KOPT-K1 (cell line): ENCODE results near the gene CSNK1D.
"Not testable (repeated sequence)": the region's sequence is repeated elsewhere in the genome, so short reads cannot be mapped to it uniquely, and the experiment has no call there.

Experiments
- H3K27ac ChIP-seq: fragments of 200-600 bp; sonication (generic); 2 replicates; pipeline ENCODE4 v1.5.1; 2016; ENCODE audit warnings: antibody characterized with exemption, mild to moderate bottlenecking, low read depth, low read length; ENCODE audit not compliant: poor library complexity, severe bottlenecking
- H3K36me3 ChIP-seq: fragments of 200-600 bp; sonication (generic); 2 replicates; pipeline ENCODE4 v1.5.1; 2017; ENCODE audit warnings: antibody characterized with exemption, mild to moderate bottlenecking, low read length, moderate library complexity; ENCODE audit not compliant: insufficient read depth
- H3K9me3 ChIP-seq: fragments of 200-600 bp; sonication (generic); 2 replicates; pipeline ENCODE4 v1.5.1; 2017; ENCODE audit warnings: antibody characterized with exemption, low read length, mild to moderate bottlenecking; ENCODE audit not compliant: insufficient read depth, poor library complexity, severe bottlenecking

Gene CSNK1D

DNA sequence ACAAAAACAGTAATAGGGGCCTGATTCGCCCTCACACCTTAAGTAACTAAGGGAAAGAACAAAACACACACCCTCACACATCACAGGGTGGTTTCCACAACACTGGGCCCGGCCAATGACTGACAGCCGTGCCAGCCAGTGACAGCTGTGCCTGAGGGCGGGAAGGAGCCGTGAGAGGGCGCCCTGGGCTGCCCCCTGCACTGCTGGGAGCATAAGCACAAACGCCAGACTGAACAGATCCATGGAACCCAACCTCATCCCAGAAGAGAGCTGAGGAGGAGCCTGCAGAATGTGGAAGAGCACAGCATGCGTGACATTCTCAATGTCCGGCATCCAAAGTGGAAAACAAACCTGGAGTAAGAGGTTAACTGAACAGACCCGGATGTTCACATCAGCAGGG is 16.0 kb downstream of the CSNK1D start:
- peaks cover 88% of the 10 kb centered on the region for H3K36me3 ChIP-seq
- no peaks in the 10 kb centered on the region for H3K9me3 ChIP-seq
- H3K27ac ChIP-seq: no peak overlapping the region

DNA sequence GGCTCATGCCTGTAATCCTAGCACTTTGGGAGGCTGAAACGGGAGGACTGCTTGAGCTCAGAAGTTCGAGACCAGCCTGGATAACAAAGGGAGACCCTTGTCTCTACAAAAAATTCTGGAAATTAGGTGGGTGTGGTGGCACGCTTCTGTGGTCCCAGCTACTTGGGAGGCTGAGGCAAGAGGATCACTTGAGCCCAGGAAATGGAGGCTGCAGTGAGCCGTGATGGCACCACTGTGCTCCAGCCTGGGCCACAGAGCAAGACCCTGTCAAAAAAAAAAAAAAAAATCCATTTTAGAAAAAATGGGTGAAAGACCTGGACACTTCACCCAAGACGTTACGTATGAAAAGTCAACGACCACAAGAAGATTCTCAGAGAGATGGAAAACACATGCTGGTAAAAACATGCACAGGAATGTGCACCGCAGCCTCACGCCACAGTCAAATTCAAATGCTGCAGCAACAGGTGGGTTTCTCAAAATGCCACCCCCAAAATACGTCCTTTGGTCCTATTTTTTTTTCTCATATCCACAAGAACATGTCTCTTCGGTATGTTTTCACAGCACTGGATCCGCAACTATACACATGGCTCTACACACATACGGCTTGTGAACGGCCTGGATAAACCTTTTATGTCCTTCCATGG is 17.1 kb downstream of the CSNK1D start:
- Histone ChIP-seq H3K27ac (no peak overlapping the region), H3K36me3 (peaks cover 88% of the 10 kb centered on the region), H3K9me3 (no peaks in the 10 kb centered on the region)

DNA sequence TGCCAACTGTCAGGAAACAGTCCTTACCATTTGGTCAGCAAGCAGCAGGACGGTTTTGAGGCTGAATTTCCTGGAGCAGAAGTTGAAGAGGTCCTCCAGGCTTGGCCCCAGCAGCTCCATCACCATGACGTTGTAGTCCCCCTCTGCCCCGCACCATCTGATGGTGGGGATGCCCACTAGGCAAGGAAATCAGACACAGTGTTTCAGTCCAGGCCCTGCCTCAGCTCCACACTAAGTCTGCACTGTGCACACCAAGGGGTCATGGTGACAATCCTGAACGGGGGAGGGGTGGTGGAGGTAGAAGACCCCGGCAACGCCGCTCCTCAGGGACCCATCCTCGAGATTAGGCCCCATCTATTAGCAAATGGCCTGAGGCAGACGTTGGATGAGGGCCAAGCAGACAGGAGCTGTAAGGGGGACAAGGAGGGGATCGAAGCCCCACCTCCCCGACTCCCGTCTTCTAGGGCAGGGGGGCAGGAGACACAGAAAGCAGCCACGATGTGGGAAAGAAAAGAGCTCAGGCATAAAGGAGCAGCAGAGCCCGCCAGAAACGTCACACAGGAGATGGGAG is 18.0 kb downstream of the CSNK1D start:
- Histone ChIP-seq H3K36me3 (peaks cover 88% of the 10 kb centered on the region), H3K9me3 (no peaks in the 10 kb centered on the region), H3K27ac (no peak overlapping the region)

DNA sequence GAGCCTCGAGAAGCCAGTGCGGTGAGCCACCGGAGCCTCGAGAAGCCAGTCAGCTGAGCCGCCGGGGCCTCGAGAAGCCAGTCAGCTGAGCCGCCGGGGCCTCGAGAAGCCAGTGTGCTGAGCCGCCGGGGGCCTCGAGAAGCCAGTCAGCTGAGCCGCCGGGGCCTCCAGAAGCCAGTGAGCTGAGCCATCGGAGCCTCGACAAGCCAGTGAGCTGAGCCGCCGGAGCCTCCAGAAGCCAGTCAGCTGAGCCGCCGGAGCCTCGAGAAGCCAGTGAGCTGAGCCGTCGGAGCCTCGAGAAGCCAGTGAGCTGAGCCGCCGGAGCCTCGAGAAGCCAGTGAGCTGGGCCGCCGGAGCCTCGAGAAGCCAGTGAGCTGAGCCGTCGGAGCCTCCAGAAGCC is 18.8 kb downstream of the CSNK1D start:
- H3K9me3 ChIP-seq: not testable (repeated sequence)
- peaks cover 88% of the 10 kb centered on the region for H3K36me3 ChIP-seq

DNA sequence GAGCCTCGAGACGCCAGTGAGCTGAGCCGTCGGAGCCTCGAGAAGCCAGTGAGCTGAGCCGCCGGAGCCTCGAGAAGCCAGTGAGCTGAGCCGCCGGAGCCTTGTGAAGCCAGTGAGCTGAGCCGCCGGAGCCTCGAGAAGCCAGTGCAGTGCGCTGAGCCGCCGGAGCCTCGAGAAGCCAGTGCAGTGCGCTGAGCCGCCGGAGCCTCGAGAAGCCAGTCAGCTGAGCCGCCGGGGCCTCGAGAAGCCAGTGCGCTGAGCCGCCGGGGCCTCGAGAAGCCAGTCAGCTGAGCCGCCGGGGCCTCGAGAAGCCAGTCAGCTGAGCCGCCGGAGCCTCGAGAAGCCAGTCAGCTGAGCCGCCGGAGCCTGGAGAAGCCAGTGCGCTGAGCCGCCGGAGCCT is 19.4 kb downstream of the CSNK1D start:
- peaks cover 88% of the 10 kb centered on the region for H3K36me3 ChIP-seq
- H3K27ac ChIP-seq, H3K9me3 ChIP-seq: not testable (repeated sequence)

More for the DNA sequence above, 18.8 kb downstream of the CSNK1D start:
- not testable (repeated sequence) for H3K27ac ChIP-seq

DNA sequence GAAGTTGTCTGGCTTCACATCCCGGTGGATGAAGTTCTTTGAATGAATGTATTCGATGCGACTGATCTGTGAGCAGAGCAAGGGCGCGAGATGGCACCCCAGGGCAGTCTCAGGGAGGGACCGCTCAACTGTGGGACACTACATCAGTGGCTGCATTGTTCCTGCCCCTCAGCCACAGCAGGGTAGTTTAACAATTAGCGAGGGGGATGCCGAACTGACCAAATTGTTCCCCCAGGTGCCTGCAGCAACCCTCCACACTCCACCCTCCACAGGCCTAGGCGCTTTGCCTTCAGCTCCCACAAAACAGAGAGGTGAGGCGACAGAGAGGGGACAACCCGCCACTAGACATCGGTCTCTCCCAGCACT is 20.3 kb downstream of the CSNK1D start:
- H3K27ac ChIP-seq: no peak overlapping the region
- peaks cover 88% of the 10 kb centered on the region for H3K36me3 ChIP-seq
- no peaks in the 10 kb centered on the region for H3K9me3 ChIP-seq

DNA sequence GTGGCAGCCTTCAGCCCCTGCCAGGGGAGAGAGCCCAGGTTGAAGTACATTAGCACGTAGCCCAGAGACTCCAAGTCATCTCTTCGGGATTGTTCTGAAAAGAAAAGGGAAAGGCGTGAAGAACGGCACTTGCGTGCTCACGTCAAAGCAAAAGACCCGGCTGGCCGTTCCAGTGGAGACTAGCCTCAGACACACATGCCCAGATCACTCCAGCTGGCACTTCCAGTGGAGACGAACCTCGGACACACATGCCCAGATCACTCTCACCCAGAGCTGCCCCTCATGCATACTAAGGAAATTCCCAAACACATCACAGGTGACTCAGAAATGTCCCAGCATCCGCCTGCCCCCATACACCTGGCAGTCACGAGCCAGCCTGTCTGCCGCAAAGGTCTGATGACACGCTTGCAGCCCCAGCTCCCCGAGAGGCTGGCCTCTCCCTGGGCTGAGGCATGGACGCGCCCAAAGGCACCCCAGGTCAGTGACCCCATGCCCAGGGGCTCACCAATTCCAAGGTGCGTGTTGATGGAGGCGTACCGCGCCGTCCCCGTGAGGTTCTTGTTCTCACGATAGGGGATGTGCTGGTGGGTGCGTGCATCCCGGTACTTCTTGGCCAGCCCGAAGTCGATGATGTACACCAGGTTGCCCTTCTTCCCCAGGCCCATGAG is 20.9 kb downstream of the CSNK1D start:
- H3K9me3 ChIP-seq: no peaks in the 10 kb centered on the region
- H3K27ac ChIP-seq: no peak overlapping the region
- H3K36me3 ChIP-seq: peaks cover 88% of the 10 kb centered on the region

DNA sequence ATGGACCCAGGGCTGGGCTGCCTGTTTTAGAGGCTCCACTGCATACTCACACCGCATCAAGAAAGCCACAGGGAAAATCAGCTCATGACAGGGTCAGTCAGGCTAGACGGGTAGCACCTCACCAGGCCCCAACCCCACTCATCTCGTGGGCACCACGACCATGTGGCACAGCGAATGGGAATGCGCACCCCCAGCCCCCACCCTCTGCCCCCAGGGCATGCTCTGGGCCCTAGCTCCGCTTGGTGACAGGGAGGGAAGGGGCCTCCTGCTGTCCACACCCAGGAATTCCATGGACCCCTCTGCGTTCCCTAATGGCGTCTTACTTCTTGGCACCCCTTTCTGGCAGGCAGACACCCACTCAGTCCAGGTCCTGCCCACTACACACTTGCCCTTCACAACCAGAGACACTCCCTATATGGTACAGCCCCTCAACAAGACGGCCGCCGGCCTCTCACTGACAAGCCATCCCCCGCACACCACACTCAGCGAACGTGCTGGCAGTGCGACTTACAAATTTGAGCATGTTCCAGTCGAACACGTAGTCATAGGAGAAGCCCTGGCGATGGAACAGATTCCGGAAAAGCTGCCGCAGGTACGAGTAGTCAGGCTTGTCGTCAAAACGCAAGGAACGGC is 22.5 kb downstream of the CSNK1D start:
- Histone ChIP-seq H3K9me3 (no peaks in the 10 kb centered on the region), H3K27ac (no peak overlapping the region), H3K36me3 (peaks cover 88% of the 10 kb centered on the region)

DNA sequence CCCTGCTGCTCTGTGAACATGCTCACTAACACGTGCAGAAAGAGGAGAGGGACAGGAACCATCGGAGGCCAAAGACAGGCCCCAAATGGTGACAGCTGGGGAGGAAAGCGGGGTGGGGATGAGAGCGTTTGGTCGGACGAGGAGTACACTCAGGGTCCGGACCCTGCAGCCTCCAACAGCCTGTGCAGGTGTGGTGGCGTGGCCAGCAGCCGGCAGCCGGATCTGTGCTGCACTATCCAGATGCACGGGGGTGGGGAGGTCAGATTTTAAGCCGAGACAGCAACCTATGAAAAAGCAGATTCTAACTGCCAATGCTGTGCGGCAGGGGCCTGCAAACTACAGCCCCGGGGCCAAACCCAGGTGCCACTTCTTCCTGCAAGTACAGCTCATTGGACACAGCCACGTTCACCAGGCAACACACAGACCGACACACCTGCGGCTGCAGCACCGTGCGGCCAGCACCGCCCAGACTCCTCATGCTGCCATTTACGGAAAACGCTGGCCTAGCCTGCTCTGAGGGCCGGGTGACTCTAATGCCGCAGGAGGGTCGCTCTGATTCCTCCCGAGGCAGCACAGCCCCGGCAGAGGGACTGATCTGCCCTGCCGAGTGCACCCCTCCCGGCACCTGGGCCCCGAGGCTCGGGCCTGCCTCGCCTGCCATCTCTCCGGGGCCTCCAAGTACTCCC is 23.5 kb downstream of the CSNK1D start:
- no peaks in the 10 kb centered on the region for H3K9me3 ChIP-seq
- H3K27ac ChIP-seq: no peak overlapping the region
- H3K36me3 ChIP-seq: peaks cover 88% of the 10 kb centered on the region

DNA sequence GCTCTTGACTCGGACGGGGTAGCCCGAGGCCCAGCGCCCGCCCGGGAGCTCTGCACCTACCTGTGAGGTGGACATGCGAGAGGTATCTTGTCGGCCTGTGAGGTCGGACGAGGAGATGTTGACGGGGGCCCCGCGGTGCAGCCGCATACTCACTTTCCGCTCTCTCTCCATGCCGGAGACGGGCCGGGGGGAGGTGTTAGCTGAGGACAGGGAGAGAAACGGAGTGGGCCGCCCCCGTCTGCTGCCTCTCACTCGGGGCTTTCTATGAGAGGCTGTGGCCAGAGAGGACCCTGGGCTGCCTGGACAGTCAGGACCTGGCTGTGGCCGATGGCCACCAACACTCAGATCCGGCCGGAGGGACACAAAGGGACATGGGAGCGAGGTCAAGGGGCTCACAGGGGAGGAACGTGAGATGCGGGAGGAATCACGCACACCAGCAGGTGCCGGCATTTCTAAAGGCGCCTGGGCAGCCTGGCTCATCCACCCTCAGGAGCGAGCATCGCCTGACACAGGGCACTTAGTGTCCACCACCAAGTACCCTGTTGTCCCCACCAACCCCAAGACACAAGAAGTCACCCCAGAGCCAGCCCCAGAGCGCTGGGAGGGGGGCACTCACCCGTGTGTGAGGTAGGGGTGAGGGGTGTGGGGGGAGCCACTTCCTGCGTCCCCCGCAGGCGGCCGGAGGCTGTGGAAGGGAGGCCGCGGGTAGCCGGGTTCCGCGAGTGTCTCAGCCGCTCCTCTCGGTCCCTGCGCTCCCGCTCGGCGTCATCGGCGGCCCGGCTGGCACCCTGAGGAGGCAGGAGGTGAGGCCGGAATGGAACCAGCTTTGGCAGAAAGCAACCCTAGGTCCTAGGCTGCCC is 24.5 kb downstream of the CSNK1D start:
- H3K27ac ChIP-seq: no peak overlapping the region
- H3K36me3 ChIP-seq: peaks cover 97% of the 10 kb centered on the region
- H3K9me3 ChIP-seq: no peaks in the 10 kb centered on the region

DNA sequence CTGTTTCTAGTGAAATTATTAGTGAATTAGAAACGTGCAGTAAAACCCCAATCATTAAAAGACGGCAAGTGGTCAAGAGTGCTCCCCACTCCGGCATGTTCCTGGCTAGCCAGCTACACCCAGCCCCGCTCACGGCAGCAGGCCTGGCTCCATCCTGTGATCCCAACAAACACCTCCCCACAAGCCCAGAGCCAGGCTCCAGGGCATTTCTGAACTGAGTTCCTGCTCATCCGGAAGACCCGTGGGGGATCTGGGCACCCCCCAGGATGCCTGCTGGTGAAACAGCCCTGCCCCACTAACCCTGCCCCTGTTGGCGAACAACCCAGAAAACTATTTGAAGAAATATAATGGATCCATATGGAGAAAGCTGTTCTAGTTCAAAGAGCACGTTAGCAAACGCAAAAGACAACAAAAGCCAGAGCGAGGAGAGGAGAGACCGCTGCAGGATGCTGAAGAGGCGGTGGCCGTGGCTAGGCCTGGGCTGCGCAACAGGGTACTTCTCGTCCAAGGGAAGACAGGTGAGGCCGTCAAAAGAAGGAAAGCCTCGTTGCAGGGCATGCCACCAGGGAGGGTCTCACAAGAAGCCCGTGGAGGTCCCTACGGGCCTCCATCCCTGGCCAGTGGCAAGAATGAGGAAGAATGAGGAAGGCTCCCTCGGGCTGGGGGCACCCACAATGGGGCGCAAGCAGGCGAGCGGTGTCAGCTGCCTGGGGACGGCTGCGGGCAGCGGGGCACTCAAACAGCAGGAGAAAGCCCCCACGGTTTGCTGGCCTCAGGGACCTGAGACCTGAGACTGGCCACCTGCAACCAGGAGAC is 25.4 kb downstream of the CSNK1D start:
- H3K27ac ChIP-seq: no peak overlapping the region
- H3K9me3 ChIP-seq: no peaks in the 10 kb centered on the region
- H3K36me3 ChIP-seq: peaks cover 100% of the 10 kb centered on the region

DNA sequence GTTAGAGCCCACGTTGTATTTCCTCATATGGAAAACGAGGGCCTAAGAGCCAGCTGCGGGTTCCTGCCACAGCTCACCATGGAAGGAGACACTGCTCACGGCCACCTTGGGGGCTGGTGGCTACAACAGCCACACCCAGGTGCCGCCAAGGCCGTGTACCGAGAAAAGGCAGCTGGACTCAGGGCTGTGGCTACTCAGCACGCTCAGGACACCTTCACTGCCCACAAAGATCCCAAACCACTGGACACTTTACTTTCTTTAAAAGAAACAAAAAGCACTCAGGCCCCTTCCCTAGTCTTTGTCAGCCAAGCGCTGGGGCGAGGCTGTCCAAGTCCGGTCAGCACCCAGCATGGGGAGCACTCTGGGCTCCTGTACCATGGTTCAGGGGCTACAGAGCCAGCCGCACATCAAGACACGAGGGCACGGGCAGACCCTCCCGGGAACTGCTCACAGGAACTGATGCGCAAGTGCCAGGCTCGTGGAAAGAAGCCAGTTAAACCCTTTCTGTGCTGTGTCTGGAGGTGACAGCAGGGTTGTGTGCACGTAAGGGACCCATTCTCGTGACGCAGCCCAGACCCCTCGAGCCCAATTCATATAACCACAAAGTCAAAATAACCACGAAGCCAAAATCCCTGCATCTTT is 26.2 kb downstream of the CSNK1D start:
- Histone ChIP-seq H3K36me3 (peaks cover 100% of the 10 kb centered on the region), H3K9me3 (no peaks in the 10 kb centered on the region), H3K27ac (no peak overlapping the region)

DNA sequence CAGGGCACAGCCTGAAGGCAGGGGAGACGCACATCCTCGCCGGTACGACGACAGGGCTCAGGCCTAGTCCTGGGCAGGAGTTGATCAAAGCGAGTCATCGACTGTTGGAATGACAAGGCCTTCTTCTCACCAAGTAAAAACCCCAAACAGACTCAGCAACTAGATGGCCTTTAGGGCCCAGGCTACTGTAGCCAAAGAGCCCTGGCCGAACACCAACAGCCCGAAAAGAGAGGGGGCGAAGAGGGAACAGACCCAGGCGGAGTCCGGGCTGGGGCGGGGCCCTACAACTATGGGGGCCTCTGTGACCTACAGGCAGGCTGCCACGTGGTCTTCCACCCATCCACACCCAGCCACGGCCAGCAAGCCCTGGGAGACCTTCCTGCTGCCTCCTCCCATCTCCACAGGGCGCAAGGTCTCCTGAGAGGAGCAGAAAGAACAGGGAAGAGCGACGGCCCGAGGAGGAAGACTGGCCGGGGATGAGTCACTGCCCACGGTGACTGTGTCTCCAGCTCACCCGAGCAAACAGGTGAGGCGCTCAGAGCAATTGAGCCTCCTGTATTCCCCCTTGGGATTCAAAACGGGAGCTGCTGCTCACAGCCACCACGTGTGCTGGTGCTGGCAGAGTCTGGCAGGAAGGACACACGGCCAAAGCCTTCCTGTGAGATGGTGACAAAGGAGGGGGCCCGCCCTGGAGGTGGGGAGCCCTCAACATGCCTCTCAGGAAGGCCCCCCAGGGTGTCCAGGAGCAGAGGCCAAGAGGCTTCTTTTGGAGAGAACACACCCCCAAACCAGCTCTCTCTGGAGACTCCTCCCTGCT is 26.9 kb downstream of the CSNK1D start:
- Histone ChIP-seq H3K27ac (no peak overlapping the region), H3K36me3 (peaks cover 100% of the 10 kb centered on the region), H3K9me3 (no peaks in the 10 kb centered on the region)
